ENCODE data around the gene DNAH6. TPM values are rescaled to one million over a fixed set of nuclear protein-coding genes. Genes with fewer than 3 reads are reported as not detected.

DNAH6 gene
- total and polyA plus RNA-seq, 9 of the 15 experiments (the other 6 are each of a cell fraction or from before 2014, with no cell fraction given): 0.01 to 0.04 (median 0.01) TPM; not detected in 5

DNA sequence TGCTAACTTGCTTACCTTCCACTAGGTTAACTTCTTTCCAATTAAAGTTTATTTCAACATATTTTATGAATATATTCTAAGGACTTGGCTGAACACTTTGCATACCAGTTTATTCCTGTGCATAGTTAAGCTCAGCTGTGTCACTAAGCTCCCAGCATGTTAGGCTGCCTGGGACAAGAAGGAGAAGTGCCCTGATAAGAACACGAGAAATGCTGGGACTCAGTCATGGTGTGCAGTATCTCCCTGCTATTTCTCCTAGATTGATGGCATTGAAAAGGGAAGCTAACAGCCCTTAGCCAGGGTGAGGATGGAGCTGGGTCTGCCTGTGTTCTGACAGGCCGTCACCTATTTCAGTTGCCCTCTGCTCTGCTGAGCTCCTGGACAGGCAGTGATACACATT is 200.3 kb downstream of the DNAH6 start (continued):
- TF ChIP-seq MAZ (CRISPR knock-in tag; conservative IDR thresholded peaks at IDR 0.05 in 1 of 2, IDR thresholded peaks at IDR 0.05 in 1 of 2) (no peak), ZNF146 (CRISPR knock-in tag; IDR thresholded peaks at IDR 0.05; ENCODE audit: unreplicated experiment) (no peak), ZNF224 (CRISPR knock-in tag; IDR thresholded peaks at IDR 0.05) (no peak), FOXK1 (CRISPR knock-in tag; IDR thresholded peaks at IDR 0.05; ENCODE audit: borderline replicate concordance) (no peak), BRF1 (IDR thresholded peaks at IDR 0.05; ENCODE audit: borderline replicate concordance, extremely low read depth, insufficient read length) (no peak)
- TF ChIP-seq, protein P1, sequence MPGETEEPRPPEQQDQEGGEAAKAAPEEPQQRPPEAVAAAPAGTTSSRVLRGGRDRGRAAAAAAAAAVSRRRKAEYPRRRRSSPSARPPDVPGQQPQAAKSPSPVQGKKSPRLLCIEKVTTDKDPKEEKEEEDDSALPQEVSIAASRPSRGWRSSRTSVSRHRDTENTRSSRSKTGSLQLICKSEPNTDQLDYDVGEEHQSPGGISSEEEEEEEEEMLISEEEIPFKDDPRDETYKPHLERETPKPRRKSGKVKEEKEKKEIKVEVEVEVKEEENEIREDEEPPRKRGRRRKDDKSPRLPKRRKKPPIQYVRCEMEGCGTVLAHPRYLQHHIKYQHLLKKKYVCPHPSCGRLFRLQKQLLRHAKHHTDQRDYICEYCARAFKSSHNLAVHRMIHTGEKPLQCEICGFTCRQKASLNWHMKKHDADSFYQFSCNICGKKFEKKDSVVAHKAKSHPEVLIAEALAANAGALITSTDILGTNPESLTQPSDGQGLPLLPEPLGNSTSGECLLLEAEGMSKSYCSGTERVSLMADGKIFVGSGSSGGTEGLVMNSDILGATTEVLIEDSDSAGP (CRISPR knock-in tag; IDR thresholded peaks at IDR 0.05): no peak
- TF ChIP-seq, protein P2, sequence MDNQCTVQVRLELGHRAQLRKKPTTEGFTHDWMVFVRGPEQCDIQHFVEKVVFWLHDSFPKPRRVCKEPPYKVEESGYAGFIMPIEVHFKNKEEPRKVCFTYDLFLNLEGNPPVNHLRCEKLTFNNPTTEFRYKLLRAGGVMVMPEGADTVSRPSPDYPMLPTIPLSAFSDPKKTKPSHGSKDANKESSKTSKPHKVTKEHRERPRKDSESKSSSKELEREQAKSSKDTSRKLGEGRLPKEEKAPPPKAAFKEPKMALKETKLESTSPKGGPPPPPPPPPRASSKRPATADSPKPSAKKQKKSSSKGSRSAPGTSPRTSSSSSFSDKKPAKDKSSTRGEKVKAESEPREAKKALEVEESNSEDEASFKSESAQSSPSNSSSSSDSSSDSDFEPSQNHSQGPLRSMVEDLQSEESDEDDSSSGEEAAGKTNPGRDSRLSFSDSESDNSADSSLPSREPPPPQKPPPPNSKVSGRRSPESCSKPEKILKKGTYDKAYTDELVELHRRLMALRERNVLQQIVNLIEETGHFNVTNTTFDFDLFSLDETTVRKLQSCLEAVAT (IDR thresholded peaks at IDR 0.05): no peak

DNA sequence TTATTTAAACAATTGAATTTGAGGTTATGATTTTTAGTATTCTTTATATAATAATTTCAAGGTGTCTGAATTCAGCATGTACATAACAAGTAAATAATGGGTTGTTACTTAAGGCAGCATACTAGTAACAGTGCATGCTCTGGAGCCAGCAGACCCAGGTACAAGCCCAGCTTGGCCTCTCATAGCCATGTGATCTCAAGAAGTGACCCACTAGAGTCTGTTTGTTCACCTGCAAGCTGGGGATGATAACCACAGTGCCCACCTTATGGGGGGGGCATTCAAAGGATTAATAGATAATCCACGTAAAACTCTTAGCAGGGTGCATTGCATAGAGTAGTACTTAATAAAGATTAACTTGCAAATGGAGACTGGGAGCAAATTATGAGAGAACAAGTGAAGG is 201.0 kb downstream of the DNAH6 start:
- no peak for ATAC-seq
- H4K20me1 ChIP-seq (replicated peaks; ENCODE audit: control insufficient read depth, insufficient read depth, low read length): no peaks in the 10 kb centered on the region
- no peaks in the 10 kb centered on the region for H3K36me3 ChIP-seq (ENCODE audit: control insufficient read depth, insufficient read depth, low read length)
- no peaks in the 10 kb centered on the region for H3K27me3 ChIP-seq (ENCODE audit: control insufficient read depth in 2 of 2, insufficient read depth in 2 of 2, low read length in 2 of 2)
- no peak overlapping the region for H2AFZ ChIP-seq (ENCODE audit: low read depth, low read length)
- CTCF ChIA-PET (ENCODE audit: low intra/inter-chr PET ratio): no interaction called here
- H3K79me2 ChIP-seq (ENCODE audit: control insufficient read depth, insufficient read depth, low read length): no peaks in the 10 kb centered on the region
- no peak for DNase-seq (ENCODE audit: extremely low read depth in 1 of 4, low spot score in 3 of 4)
- H3K9me1 ChIP-seq (ENCODE audit: control insufficient read depth, insufficient read depth, low read length): no peaks in the 10 kb centered on the region
- H3K4me2 ChIP-seq (ENCODE audit: insufficient read depth, low read length): no peak overlapping the region
- FAIRE-seq: no peak
- H3K9ac ChIP-seq (ENCODE audit: insufficient read depth in 1 of 2, low read depth in 2 of 2, low read length in 2 of 2): no peak overlapping the region
- in situ Hi-C loops (cut with MboI): no loop called here
- H3K4me1 ChIP-seq (replicated peaks in 1 of 2; ENCODE audit: control insufficient read depth in 2 of 2, insufficient read depth in 2 of 2, low read length in 2 of 2): no peaks in the 10 kb centered on the region
- intact Hi-C loops (cut with micrococcal nuclease): no loop called here
- no peak overlapping the region for H3K27ac ChIP-seq (ENCODE audit: extremely low read depth, low read depth, low read length)
- BruUV-seq (replicated peaks): no TSS peak
- H3K4me3 ChIP-seq: no peak overlapping the region
- POLR2A ChIA-PET: interaction anchor here (0.6 kb wide), 1 partner anchor 506 kb away, joined by 3 read pairs; no protein-coding TSS in a partner anchor
- H3K9me3 ChIP-seq (replicated peaks; ENCODE audit: control insufficient read depth, insufficient read depth, low read depth, low read length): no peaks in the 10 kb centered on the region
- WGBS (ENCODE audit: insufficient coverage, low coverage, missing lambda C conversion rate): 0% methylated on average over 1 of the region's 1 CpG
- TF ChIP-seq CSDE1 (IDR thresholded peaks at IDR 0.05) (no peak), SMARCC2 (IDR thresholded peaks at IDR 0.05; ENCODE audit: low read depth) (no peak), MAZ (CRISPR knock-in tag; conservative IDR thresholded peaks at IDR 0.05 in 1 of 2, IDR thresholded peaks at IDR 0.05 in 1 of 2) (no peak)
- TF ChIP-seq, protein P3, sequence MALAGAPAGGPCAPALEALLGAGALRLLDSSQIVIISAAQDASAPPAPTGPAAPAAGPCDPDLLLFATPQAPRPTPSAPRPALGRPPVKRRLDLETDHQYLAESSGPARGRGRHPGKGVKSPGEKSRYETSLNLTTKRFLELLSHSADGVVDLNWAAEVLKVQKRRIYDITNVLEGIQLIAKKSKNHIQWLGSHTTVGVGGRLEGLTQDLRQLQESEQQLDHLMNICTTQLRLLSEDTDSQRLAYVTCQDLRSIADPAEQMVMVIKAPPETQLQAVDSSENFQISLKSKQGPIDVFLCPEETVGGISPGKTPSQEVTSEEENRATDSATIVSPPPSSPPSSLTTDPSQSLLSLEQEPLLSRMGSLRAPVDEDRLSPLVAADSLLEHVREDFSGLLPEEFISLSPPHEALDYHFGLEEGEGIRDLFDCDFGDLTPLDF (CRISPR knock-in tag; IDR thresholded peaks at IDR 0.05): no peak
